Smooth muscle cell (in vitro differentiated cells): ENCODE measurements around the gene MTHFS. TPM values are rescaled to one million over a fixed set of nuclear protein-coding genes. Genes with fewer than 3 reads are reported as not detected.

ENCODE experiments used
- DNase-seq: peaks from one replicate; lab custom pipeline; 2025; ENCODE audit not compliant: unreplicated experiment; lab: John Stamatoyannopoulos, UW
- H2AFZ ChIP-seq: fragments of 200-600 bp; sonication (generic); 2 replicates; pipeline ENCODE4 v1.6.0; 2016; ENCODE audit warnings: antibody characterized with exemption, low read depth, mild to moderate bottlenecking
- H3F3A ChIP-seq: fragments of 200-600 bp; sonication (generic); 2 replicates; pipeline ENCODE4 v1.6.0; 2017; ENCODE audit warnings: antibody characterized with exemption, low read depth
- H3K27ac ChIP-seq: fragments of 200-600 bp; sonication (generic); 2 replicates; pipeline ENCODE4 v1.5.1; 2016; ENCODE audit warnings: low read depth, mild to moderate bottlenecking
- H3K27me3 ChIP-seq: fragments of 200-600 bp; sonication (generic); 2 replicates; pipeline ENCODE4 v1.6.1; 2016; ENCODE audit warnings: low read depth, mild to moderate bottlenecking
- H3K36me3 ChIP-seq: fragments of 200-600 bp; sonication (generic); 2 replicates; pipeline ENCODE4 v1.5.1; 2016; ENCODE audit warnings: low read depth
- H3K4me1 ChIP-seq: fragments of 200-600 bp; sonication (generic); 2 replicates; pipeline ENCODE4 v1.5.1; 2016; ENCODE audit warnings: low read depth
- H3K4me2 ChIP-seq: fragments of 200-600 bp; sonication (generic); 2 replicates; pipeline ENCODE4 v1.6.0; 2016; ENCODE audit warnings: mild to moderate bottlenecking
- H3K4me3 ChIP-seq: fragments of 200-600 bp; sonication (generic); 2 replicates; pipeline ENCODE4 v1.5.1; 2016; ENCODE audit warnings: mild to moderate bottlenecking
- H3K79me2 ChIP-seq: fragments of 200-600 bp; sonication (generic); 2 replicates; pipeline ENCODE4 v1.6.0; 2016; ENCODE audit warnings: low read depth, mild to moderate bottlenecking
- H3K9ac ChIP-seq: fragments of 200-600 bp; sonication (generic); 2 replicates; pipeline ENCODE4 v1.6.0; 2016; ENCODE audit warnings: low read depth
- H3K9me3 ChIP-seq: fragments of 200-600 bp; sonication (generic); replicated peaks from 2 replicates; pipeline ENCODE4 v1.5.1; 2016; ENCODE audit warnings: low read depth
- H4K20me1 ChIP-seq: fragments of 200-600 bp; sonication (generic); 2 replicates; pipeline ENCODE4 v1.6.0; 2016; ENCODE audit warnings: low read depth
- CTCF ChIP-seq: fragments of 200-600 bp; sonication (generic); IDR thresholded peaks from 2 replicates; pipeline ENCODE4 v1.5.1; 2017; ENCODE audit warnings: borderline replicate concordance, mild to moderate bottlenecking, antibody characterized with exemption; ENCODE audit not compliant: insufficient read depth, poor library complexity, severe bottlenecking
- WGBS: methylation state at CpG from one replicate; pipeline ENCODE4 v1.1.7; 2016; ENCODE audit warnings: low lambda C conversion rate; 5-methylcytosine and 5-hydroxymethylcytosine counted together
- polyA plus RNA-seq: library from polyadenylated mRNA; unstranded; fragments of >200 nt; fragmentation: Nextera tagmentation; extraction: Ambion mirVana; gene quantifications from 2 replicates; pipeline ENCODE4 v1.2.1, GENCODE V29; 2016
- total RNA-seq: library from RNA; depleted of rRNA; stranded (reverse); fragments of >200 nt; gene quantifications from 2 replicates; pipeline ENCODE4 v1.2.3, GENCODE V29; 2014

Gene MTHFS
- total and polyA plus RNA-seq, 2 experiments from 2014 or later = 46.7 to 64.8 TPM

- H3K4me3 ChIP-seq = no peak overlapping the region
- H2AFZ ChIP-seq = no peak overlapping the region
- no peak overlapping the region for H3K9ac ChIP-seq
- no peaks in the 10 kb centered on the region for H3K36me3 ChIP-seq
- no peaks in the 10 kb centered on the region for H4K20me1 ChIP-seq
- 81% methylated on average over 6 of the region's 6 CpGs for WGBS
- TF ChIP-seq CTCF = no peak
- no peaks in the 10 kb centered on the region for H3K9me3 ChIP-seq
- H3K27me3 ChIP-seq = no peaks in the 10 kb centered on the region
- no peak overlapping the region for H3K27ac ChIP-seq
- no peaks in the 10 kb centered on the region for H3K4me1 ChIP-seq
- no peak overlapping the region for H3K4me2 ChIP-seq
- H3K79me2 ChIP-seq = no peaks in the 10 kb centered on the region
- no peak for DNase-seq
- no peaks in the 10 kb centered on the region for H3F3A ChIP-seq
Measured at GRCh38 chr15:79816571-79816970, 80.2 kb downstream of the MTHFS start.

GRCh38 chr15:79815468-79815867, 81.3 kb downstream of the MTHFS start:
- no peaks in the 10 kb centered on the region for H3F3A ChIP-seq
- H3K27ac ChIP-seq = no peak overlapping the region
- TF ChIP-seq CTCF = no peak
- H3K4me2 ChIP-seq = no peak overlapping the region
- 94% methylated on average over 5 of the region's 5 CpGs for WGBS
- no peaks in the 10 kb centered on the region for H3K4me1 ChIP-seq
- H3K9me3 ChIP-seq = no peaks in the 10 kb centered on the region
- no peaks in the 10 kb centered on the region for H3K36me3 ChIP-seq
- no peaks in the 10 kb centered on the region for H3K79me2 ChIP-seq
- no peaks in the 10 kb centered on the region for H4K20me1 ChIP-seq
- no peaks in the 10 kb centered on the region for H3K27me3 ChIP-seq
- DNase-seq = no peak
- no peak overlapping the region for H3K4me3 ChIP-seq
- no peak overlapping the region for H3K9ac ChIP-seq
- no peak overlapping the region for H2AFZ ChIP-seq

GRCh38 chr15:79812541-79812940, 84.3 kb downstream of the MTHFS start:
- no peaks in the 10 kb centered on the region for H3K4me1 ChIP-seq
- no peak overlapping the region for H2AFZ ChIP-seq
- no peaks in the 10 kb centered on the region for H4K20me1 ChIP-seq
- H3K9me3 ChIP-seq = no peaks in the 10 kb centered on the region
- WGBS = 90% methylated on average over 3 of the region's 3 CpGs
- no peaks in the 10 kb centered on the region for H3K79me2 ChIP-seq
- no peak overlapping the region for H3K9ac ChIP-seq
- no peak overlapping the region for H3K4me3 ChIP-seq
- H3K27ac ChIP-seq = no peak overlapping the region
- H3F3A ChIP-seq = no peaks in the 10 kb centered on the region
- H3K36me3 ChIP-seq = no peaks in the 10 kb centered on the region
- no peak for DNase-seq
- H3K4me2 ChIP-seq = no peak overlapping the region
- TF ChIP-seq CTCF = no peak
- H3K27me3 ChIP-seq = no peaks in the 10 kb centered on the region
